K562 (cell line): Measurements from ENCODE around the gene FKBP2. TPM values are rescaled to one million over a fixed set of nuclear protein-coding genes. Genes with fewer than 3 reads are reported as not detected.

Experiments
- EHMT2 ChIP-seq: fragments of 450-650 bp; IDR thresholded peaks from 2 replicates; pipeline ENCODE4 v1.6.1; 2018; ENCODE audit warnings: antibody characterized with exemption
- FOSL1 ChIP-seq: fragments of 200-800 bp; sonication (Bioruptor generic); conservative IDR thresholded peaks from 2 replicates; pipeline ENCODE4 v1.6.1; 2016; ENCODE audit warnings: missing genetic modification characterization, missing compliant biosample characterization
- FOXP1 ChIP-seq: sonication (generic); formaldehyde crosslinking; IDR thresholded peaks from 2 replicates; pipeline ENCODE4 v1.8.0; 2022; ENCODE audit warnings: mild to moderate bottlenecking, missing genetic modification reagents
- NBN ChIP-seq: fragments of 450-650 bp; IDR thresholded peaks from 2 replicates; pipeline ENCODE4 v1.6.1; 2016; ENCODE audit warnings: low read depth, mild to moderate bottlenecking
- PHF8 ChIP-seq: fragments of 200-600 bp; sonication (generic); IDR thresholded peaks from 2 replicates; pipeline ENCODE4 v1.6.1; 2012; ENCODE audit warnings: mixed run types, mild to moderate bottlenecking, inconsistent platforms, low read length, moderate library complexity, borderline replicate concordance
- SUPT5H ChIP-seq: fragments of 450-650 bp; IDR thresholded peaks from 2 replicates; pipeline ENCODE4 v1.6.1; 2016
- XRCC5 ChIP-seq: fragments of 200-400 bp; formaldehyde crosslinking; IDR thresholded peaks from 2 replicates; pipeline ENCODE4 v1.6.1; 2017; ENCODE audit warnings: low read depth, mild to moderate bottlenecking, low read length
- ZNF165 ChIP-seq: fragments of 250-450 bp; sonication (Bioruptor Pico); IDR thresholded peaks from 2 replicates; pipeline ENCODE4 v1.4.0; 2020; ENCODE audit warnings: borderline replicate concordance
- ZNF324 ChIP-seq: fragments of 250-450 bp; sonication (Bioruptor Pico); IDR thresholded peaks from 2 replicates; pipeline ENCODE4 v1.4.0; 2020; ENCODE audit warnings: mild to moderate bottlenecking
- polyA plus RNA-seq, 8 experiments: library from polyadenylated mRNA; depleted of rRNA in 4 of 8; stranded (reverse) in 5 of 8; unstranded in 3 of 8; fragments of >200 nt; fragmentation: Nextera tagmentation in 2 of 8; fragmentation: Illumina TruSeq in 1 of 8; extraction: Ambion mirVana in 2 of 8; extraction: Trizol in 1 of 8; gene quantifications; 2 replicates each; pipeline versions ENCODE4 v1.2.1 to v1.2.3, GENCODE V29; 2011 to 2014; ENCODE audit warnings: inconsistent platforms in 1 of 8, missing spikeins in 1 of 8
- total RNA-seq, 7 experiments: library from RNA; depleted of rRNA in 6 of 7; stranded (reverse); fragments of >200 nt in 6 of 7; fragmentation: Illumina TruSeq in 2 of 7; extraction: Trizol in 2 of 7; gene quantifications; 2 replicates each; pipeline versions ENCODE4 v1.2.1 to v1.2.3, GENCODE V29; 2011 to 2021; ENCODE audit warnings: low replicate concordance in 1 of 7
- TF ChIP-seq, protein P1 (sequence below): sonication (generic); formaldehyde crosslinking; IDR thresholded peaks from 2 replicates; pipeline ENCODE4 v1.8.1; 2023; ENCODE audit warnings: mild to moderate bottlenecking, missing genetic modification reagents
- TF ChIP-seq, protein P2 (sequence below): fragments of 250-450 bp; sonication (Bioruptor Pico); IDR thresholded peaks from 2 replicates; pipeline ENCODE4 v1.5.0; 2021
- TF ChIP-seq, protein P3 (sequence below), 2 experiments: fragments of 450-650 bp in 1 of 2; IDR thresholded peaks; 2 replicates each; pipeline ENCODE4 v1.6.1; 2011 to 2017; ENCODE audit warnings: low read depth in 2 of 2, antibody characterized with exemption in 1 of 2, borderline replicate concordance in 1 of 2, low read length in 1 of 2, mild to moderate bottlenecking in 1 of 2, mixed read lengths in 1 of 2; ENCODE audit not compliant: control insufficient read depth in 1 of 2
- TF ChIP-seq, protein P4 (sequence below): fragments of 250-450 bp; sonication (Bioruptor Pico); IDR thresholded peaks from 2 replicates; pipeline ENCODE4 v1.5.0; 2022; ENCODE audit warnings: mild to moderate bottlenecking

Gene FKBP2
- total and polyA plus RNA-seq, 9 of the 15 experiments (the other 6 are each of a cell fraction or from before 2014, with no cell fraction given), result 3.5 to 151 (median 58.1) TPM

DNA sequence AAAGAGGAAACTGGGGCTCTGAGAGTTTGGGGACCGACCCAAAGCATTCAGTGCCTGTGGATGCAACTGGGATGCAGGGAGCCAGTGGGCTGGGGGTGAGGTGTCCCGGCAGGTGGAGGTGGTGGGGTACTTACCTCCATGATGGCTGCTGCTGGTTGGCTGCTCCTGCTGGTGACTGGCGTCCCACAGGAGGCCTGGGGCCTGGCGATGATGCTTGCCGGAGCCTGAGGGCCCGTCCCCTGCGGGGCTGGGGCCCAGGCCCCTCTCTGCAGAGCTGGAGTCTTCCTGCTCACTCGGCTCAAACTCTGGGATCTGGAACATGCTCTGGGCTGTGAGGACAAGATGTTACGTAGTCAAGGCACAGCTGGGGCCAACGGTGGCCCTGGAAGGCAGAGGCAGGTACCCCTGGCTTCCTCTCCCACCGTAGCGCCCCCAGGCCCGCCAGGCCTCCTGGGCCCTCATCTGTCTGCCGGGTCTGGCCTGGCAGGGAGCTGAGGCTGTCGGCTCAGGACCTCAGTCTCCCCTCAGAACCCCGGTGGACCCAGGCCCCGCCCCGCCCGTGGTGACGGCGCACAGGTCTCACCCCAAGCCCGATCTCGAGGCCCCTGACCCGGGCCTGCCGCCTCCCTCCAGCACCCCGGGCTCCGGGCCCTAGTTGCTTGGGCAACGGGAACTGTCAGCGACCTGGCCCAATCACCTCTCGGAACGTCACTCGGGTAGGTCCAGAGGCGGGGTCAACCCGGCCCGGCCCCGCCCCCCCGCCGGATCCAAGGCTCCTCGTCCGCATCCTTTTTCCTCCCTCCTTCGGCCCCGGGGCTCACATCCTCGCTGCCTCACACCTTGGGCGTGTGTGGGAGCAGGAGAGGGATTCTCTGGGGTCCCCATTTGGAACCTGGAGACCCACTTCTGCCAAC lies 43.4 kb downstream of the FKBP2 start, which contains the start of gene BAD (continued):
- TF ChIP-seq ZNF324 (CRISPR knock-in tag) (no peak), PHF8 (peak; percentile 61; the same call in 1 of the 2 replicates), ZNF165 (CRISPR knock-in tag) (no peak), FOXP1 (CRISPR knock-in tag) (no peak), XRCC5 (0 out of 2 replicates have a peak, but pooled peaks have one; percentile 58), FOSL1 (tag) (no peak), SUPT5H (peak; percentile 73; the same call in 1 of the 2 replicates), EHMT2 (no peak), NBN (0 out of 2 replicates have a peak, but pooled peaks have one; percentile 55)
- TF ChIP-seq, protein P1, sequence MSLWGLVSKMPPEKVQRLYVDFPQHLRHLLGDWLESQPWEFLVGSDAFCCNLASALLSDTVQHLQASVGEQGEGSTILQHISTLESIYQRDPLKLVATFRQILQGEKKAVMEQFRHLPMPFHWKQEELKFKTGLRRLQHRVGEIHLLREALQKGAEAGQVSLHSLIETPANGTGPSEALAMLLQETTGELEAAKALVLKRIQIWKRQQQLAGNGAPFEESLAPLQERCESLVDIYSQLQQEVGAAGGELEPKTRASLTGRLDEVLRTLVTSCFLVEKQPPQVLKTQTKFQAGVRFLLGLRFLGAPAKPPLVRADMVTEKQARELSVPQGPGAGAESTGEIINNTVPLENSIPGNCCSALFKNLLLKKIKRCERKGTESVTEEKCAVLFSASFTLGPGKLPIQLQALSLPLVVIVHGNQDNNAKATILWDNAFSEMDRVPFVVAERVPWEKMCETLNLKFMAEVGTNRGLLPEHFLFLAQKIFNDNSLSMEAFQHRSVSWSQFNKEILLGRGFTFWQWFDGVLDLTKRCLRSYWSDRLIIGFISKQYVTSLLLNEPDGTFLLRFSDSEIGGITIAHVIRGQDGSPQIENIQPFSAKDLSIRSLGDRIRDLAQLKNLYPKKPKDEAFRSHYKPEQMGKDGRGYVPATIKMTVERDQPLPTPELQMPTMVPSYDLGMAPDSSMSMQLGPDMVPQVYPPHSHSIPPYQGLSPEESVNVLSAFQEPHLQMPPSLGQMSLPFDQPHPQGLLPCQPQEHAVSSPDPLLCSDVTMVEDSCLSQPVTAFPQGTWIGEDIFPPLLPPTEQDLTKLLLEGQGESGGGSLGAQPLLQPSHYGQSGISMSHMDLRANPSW (CRISPR knock-in tag), result no peak
- TF ChIP-seq, protein P2, sequence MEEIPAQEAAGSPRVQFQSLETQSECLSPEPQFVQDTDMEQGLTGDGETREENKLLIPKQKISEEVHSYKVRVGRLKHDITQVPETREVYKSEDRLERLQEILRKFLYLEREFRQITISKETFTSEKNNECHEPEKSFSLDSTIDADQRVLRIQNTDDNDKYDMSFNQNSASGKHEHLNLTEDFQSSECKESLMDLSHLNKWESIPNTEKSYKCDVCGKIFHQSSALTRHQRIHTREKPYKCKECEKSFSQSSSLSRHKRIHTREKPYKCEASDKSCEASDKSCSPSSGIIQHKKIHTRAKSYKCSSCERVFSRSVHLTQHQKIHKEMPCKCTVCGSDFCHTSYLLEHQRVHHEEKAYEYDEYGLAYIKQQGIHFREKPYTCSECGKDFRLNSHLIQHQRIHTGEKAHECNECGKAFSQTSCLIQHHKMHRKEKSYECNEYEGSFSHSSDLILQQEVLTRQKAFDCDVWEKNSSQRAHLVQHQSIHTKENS (CRISPR knock-in tag), result no peak
- TF ChIP-seq, protein P3, sequence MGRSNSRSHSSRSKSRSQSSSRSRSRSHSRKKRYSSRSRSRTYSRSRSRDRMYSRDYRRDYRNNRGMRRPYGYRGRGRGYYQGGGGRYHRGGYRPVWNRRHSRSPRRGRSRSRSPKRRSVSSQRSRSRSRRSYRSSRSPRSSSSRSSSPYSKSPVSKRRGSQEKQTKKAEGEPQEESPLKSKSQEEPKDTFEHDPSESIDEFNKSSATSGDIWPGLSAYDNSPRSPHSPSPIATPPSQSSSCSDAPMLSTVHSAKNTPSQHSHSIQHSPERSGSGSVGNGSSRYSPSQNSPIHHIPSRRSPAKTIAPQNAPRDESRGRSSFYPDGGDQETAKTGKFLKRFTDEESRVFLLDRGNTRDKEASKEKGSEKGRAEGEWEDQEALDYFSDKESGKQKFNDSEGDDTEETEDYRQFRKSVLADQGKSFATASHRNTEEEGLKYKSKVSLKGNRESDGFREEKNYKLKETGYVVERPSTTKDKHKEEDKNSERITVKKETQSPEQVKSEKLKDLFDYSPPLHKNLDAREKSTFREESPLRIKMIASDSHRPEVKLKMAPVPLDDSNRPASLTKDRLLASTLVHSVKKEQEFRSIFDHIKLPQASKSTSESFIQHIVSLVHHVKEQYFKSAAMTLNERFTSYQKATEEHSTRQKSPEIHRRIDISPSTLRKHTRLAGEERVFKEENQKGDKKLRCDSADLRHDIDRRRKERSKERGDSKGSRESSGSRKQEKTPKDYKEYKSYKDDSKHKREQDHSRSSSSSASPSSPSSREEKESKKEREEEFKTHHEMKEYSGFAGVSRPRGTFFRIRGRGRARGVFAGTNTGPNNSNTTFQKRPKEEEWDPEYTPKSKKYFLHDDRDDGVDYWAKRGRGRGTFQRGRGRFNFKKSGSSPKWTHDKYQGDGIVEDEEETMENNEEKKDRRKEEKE (IDR thresholded peaks at IDR 0.05; ENCODE audit: borderline replicate concordance in 1 of 2, control insufficient read depth in 1 of 2, low read depth in 2 of 2, low read length in 1 of 2), result no peak
- TF ChIP-seq, protein P4, sequence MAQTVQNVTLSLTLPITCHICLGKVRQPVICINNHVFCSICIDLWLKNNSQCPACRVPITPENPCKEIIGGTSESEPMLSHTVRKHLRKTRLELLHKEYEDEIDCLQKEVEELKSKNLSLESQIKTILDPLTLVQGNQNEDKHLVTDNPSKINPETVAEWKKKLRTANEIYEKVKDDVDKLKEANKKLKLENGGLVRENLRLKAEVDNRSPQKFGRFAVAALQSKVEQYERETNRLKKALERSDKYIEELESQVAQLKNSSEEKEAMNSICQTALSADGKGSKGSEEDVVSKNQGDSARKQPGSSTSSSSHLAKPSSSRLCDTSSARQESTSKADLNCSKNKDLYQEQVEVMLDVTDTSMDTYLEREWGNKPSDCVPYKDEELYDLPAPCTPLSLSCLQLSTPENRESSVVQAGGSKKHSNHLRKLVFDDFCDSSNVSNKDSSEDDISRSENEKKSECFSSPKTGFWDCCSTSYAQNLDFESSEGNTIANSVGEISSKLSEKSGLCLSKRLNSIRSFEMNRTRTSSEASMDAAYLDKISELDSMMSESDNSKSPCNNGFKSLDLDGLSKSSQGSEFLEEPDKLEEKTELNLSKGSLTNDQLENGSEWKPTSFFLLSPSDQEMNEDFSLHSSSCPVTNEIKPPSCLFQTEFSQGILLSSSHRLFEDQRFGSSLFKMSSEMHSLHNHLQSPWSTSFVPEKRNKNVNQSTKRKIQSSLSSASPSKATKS (CRISPR knock-in tag), result no peak
